Stimulated activated CD8-positive, alpha-beta memory T cell treated with anti-CD3 and anti-CD28 coated beads, Interleukin-2, amount 100 ng/mL, for 48 hours (primary cell): ENCODE results near the gene IL36G.

Experiments
- DNase-seq, 2 donors: peaks; one replicate each; pipeline ENCODE4 v3.0.0-alpha.2; 2020; ENCODE audit warnings: low read depth in 2 of 2

IL36G gene

DNA sequence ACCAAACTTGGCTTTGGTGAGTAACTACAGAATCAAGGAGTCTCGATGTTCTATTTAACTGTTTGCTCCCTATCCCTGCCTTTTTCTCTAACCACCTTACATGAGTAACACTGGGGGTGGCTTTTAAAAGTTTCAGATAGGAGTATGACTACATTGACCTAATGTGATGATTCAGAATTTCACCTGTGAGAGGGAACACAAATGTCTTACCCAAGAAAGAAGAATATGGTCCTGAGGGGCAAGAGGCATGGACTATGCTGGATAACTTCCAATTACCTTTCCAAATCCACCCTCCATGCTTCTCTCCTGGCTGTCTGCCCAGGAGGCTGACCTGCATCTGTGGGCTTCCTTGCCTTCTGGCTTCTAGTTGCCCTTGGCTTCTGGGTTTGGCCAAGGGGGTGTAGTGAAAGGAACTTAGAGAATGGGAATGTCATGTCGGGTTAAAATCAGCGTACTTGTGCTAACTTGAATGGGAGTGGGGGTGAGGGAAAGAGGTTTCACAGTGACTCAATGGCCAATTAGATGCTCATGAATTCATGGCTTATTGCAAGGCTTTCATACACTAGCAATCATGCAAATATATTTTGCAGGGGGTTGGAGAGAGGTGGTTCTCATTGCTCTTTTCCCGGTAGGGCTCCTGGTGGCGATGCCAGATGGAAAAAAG, 5.3 kb upstream of the IL36G start:
- no peak for DNase-seq

DNA sequence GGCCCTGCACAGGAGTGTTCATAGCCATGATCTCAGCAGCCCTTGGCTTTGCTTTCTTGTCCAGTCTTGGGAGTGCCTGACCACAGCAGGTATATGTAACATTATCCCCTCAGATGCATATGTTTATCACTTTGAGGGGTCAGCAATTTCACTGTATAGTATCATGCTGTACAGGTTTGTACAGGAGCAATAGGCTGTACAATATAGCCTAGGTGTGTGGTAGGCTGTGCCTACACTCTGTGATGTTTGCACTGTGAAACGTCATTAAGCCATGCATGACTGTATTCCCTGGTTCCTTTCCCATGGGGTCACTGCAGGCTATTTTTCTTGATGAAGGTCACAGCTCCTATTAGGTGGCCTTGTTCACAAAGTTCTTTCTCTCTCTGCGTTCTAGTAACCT, 4.7 kb upstream of the IL36G start:
- no peak for DNase-seq

GRCh38 chr2:112979731-112980130, 1.9 kb downstream of the IL36G start:
- DNase-seq: no peak

DNA sequence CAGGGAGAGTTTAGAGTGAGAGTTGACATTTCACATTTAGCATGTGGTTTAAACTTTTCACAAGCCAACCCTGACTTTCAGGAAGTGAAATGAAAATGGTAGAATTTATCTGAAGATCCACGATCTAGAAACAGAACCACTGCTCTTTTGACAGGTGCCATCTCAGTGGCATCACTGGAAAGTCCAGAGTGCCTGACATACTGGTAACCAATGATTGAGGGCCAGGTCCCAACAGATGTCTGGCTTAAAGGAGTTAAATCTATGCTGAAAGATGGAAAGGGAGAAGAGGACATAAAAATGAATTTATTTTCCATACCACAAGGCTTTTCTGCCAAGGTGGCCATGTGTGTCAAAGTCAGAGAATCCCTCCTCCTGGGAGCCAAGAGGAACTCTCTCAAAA, 2.7 kb downstream of the IL36G start:
- DNase-seq: no peak

DNA sequence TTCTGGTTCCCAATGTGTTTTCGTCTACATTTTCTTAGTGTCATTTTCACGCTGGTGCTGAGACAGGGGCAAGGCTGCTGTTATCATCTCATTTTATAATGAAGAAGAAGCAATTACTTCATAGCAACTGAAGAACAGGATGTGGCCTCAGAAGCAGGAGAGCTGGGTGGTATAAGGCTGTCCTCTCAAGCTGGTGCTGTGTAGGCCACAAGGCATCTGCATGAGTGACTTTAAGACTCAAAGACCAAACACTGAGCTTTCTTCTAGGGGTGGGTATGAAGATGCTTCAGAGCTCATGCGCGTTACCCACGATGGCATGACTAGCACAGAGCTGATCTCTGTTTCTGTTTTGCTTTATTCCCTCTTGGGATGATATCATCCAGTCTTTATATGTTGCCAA, 7.3 kb downstream of the IL36G start:
- no peak for DNase-seq

- no peak for DNase-seq
Measured at GRCh38 chr2:112989611-112990010, 11.8 kb downstream of the IL36G start.

GRCh38 chr2:112993831-112994230, 16.0 kb downstream of the IL36G start:
- no peak for DNase-seq

- DNase-seq: no peak
Measured at GRCh38 chr2:112994648-112995047, 16.8 kb downstream of the IL36G start.

DNA sequence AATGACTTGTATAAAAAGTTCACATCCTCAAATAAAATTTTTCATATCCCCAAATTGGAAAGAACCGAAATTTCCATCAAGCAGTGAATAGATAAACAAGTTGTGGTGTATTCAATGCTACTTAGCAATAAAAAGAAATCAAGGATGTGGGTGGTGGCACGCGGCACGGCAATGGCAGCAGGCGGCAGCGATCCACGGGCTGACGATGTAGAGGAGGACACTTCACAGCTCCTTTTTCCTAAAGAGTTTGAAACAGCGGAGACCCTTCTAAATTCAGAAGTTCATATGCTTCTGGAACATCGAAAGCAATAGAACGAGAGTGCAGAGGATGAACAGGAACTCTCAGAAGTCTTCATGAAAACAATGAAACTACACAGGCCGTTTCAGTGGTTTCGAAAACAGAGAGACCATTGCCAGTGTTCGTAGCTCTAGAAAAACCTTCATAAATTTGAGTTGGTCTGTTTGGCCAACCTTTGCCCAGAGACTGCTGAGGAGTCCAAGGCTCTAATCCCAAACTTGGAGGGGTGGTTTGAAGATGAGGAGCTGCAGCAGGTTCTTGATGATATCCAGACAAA, 17.6 kb downstream of the IL36G start:
- DNase-seq: no peak

DNA sequence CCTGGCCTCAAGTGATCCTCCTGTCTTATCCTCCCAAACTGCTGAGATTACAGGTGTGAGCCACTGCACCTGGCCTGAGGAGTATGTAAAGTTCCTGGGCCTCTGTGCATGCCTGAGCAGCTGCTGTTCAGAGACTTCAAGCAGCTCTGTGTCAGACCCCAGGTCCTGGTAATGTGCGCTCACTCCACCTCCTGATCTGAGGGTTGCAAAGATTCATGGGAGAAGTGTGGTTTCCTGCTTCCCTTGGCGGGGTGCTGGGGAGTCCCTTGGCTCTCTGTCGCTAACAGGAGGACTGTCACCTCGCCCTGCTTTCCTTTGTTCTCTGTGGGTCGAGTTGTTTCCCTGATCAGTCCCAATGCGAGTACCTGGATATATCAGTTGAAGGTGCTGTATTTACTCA, 18.8 kb downstream of the IL36G start:
- peak; percentile 18 to 33 for DNase-seq

GRCh38 chr2:112997151-112997550, 19.3 kb downstream of the IL36G start:
- DNase-seq: no peak

GRCh38 chr2:113000436-113000835, 22.6 kb downstream of the IL36G start:
- no peak for DNase-seq

GRCh38 chr2:113002677-113003076, 24.9 kb downstream of the IL36G start:
- DNase-seq: no peak

GRCh38 chr2:113005030-113005509, 27.3 kb downstream of the IL36G start, which contains the start of gene IL36A:
TSS of gene IL36A (plus strand) at chr2:113005459. CDS start at chr2:113005872, 413 bp downstream.
- no peak for DNase-seq

GRCh38 chr2:113007250-113007649, 29.4 kb downstream of the IL36G start:
- DNase-seq: no peak

DNA sequence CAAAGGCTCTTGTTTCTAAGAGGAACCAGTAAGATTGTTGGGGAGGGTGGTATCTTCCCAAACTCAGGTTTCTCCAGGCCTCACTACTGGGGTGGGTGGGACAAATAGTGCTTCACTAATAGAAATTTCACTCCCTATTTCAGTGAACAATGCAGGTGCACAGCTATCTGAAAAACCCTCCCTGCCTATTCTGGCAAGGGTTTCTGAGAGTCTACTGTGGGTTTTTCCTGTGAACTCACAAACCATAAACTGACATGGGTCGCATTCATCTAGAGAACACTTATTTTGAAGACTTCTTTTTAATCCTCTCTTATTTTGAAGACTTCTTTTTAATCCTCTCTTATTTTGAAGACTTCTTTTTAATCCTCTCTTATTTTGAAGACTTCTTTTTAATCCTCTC, 31.8 kb downstream of the IL36G start:
- DNase-seq: no peak

DNA sequence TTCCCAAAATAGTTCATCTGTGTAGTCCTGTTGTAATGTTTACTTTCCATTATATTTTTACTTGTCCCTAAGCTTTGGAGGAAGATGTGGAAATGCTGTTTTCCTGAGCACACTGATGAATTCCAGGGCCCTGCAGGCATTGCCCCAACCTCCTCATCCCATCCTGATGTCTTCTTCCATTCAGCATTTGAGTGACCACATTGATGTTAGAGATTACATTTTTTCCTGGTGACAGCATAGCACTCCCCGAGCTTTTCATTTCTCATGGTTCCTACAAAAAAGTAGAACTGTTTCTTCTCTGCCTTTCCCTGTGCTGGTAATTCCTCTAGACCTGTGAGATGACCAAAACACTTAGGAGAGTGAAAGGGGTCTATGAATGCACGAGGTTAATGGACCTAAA, 32.3 kb downstream of the IL36G start:
- DNase-seq: no peak

GRCh38 chr2:113011108-113011507, 33.3 kb downstream of the IL36G start:
- no peak for DNase-seq

DNA sequence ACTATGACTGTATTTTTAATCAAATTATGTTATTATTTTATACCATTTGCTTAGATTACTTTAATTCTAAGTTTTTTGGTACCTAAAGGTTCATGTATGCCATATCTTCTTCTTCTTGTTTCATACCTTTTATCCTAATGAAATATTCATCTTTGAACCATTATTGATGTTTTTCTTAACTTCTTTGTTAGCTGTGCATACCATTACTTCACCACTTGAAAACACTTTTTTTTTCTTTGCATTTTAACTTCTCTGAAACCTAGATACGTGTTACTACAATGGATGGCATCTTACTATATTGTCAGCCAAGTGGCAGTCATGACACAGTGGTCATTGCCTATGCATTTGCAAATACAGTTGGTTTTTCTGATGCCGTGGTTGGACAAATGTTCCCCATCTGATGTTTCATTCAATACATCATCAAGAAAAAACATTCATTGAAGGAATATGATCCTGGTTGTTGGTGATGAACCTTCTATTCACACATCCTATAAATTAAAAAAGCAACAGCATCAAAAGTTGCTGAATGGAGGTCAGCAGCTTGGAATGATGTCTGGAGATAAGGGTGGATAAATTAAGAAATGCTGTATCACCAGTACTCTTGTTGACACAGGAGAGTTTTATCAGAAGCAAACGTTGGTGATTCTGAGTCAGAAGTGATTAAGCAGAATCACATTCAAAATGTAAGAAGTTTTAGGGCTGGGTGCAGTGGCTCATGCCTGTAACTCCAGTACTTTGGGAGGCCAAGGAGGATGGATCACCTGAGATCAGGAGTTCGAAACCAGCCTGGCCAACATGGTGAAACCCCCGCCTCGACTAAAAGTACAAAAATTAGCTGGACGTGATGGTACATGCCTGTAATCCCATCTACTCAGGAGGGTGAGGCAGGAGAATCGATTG, 34.9 kb downstream of the IL36G start:
- no peak for DNase-seq

- DNase-seq: no peak
Measured at GRCh38 chr2:113013336-113013661, 35.5 kb downstream of the IL36G start.

GRCh38 chr2:113014067-113014466, 36.3 kb downstream of the IL36G start:
- DNase-seq: no peak

DNA sequence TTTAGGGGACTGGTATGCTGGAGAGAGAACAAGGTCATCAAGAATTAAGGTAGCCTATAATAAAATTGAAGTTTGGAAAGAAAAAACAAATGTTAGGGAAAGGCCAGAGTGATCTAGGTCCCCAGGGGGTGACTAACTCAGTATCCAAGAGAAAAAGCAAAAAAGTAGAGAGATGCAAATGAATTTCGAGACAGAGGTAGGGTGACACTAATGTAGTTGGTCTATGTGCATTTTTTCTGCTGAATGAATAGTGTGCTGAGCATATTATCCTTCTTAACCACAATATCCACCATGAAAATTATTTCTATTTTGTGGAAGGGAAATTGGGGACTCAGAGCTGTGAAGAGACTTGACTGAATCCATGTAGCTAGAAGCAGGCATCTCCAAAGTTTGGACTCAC, 37.2 kb downstream of the IL36G start:
- DNase-seq: no peak

- DNase-seq: no peak
Measured at GRCh38 chr2:113015655-113016054, 37.8 kb downstream of the IL36G start.
